ENCODE data around the gene ANKRD55. TPM values are rescaled to one million over a fixed set of nuclear protein-coding genes. Genes with fewer than 3 reads are reported as not detected.

The ANKRD55 gene
- total and polyA plus RNA-seq, 2 donors (not counting 1 experiment from before 2014, with no cell fraction given), result not detected

DNA sequence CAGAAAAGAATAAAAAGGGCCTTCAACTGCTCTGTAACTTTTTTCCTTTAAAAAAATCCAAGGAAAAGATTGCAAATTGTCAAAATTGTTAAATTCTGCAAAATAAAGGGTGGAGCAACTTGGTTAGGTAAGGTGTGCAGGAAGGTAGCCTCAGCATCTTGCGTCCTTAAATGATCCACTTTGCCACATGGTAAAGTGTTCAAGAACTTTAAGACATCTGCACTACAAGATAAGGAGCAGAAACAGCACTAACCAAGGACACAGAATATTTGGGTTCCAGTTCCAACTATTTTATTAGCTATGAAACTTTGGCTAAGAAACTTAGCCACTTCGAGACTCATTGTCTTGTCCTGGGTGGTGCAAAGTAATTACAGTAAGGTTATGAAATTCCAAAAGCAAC lies 53.7 kb downstream of the ANKRD55 start:
- Histone ChIP-seq H4K20me1 (ENCODE audit: control insufficient read depth, extremely low read depth, insufficient read depth, low read length) (no peaks in the 10 kb centered on the region), H3K4me1 (ENCODE audit: control insufficient read depth, extremely low read depth, insufficient read depth, low read length) (peaks cover 17% of the 10 kb centered on the region), H3K27ac (ENCODE audit: insufficient read depth, low read length) (no peak overlapping the region), H3K9me3 (ENCODE audit: control insufficient read depth, insufficient read depth, low read depth, low read length) (no peaks in the 10 kb centered on the region), H3K4me3 (replicated peaks in 1 of 4; ENCODE audit: control extremely low read depth in 1 of 4, insufficient read depth in 1 of 4, low read depth in 3 of 4, low read length in 4 of 4) (no peak overlapping the region), H2AFZ (ENCODE audit: low read length) (no peak overlapping the region), H3K4me2 (ENCODE audit: extremely low read depth, insufficient read depth, low read length) (no peak overlapping the region), H3K36me3 (ENCODE audit: control insufficient read depth, insufficient read depth, low read length) (no peaks in the 10 kb centered on the region), H3K9ac (ENCODE audit: insufficient read depth, low read length) (no peak overlapping the region), H3K79me2 (ENCODE audit: control insufficient read depth, insufficient read depth, low read length) (no peaks in the 10 kb centered on the region), H3K27me3 (ENCODE audit: control insufficient read depth, insufficient read depth, low read length) (no peaks in the 10 kb centered on the region)
- no peak for DNase-seq (ENCODE audit: low read depth in 2 of 2)
- TF ChIP-seq, protein P1, sequence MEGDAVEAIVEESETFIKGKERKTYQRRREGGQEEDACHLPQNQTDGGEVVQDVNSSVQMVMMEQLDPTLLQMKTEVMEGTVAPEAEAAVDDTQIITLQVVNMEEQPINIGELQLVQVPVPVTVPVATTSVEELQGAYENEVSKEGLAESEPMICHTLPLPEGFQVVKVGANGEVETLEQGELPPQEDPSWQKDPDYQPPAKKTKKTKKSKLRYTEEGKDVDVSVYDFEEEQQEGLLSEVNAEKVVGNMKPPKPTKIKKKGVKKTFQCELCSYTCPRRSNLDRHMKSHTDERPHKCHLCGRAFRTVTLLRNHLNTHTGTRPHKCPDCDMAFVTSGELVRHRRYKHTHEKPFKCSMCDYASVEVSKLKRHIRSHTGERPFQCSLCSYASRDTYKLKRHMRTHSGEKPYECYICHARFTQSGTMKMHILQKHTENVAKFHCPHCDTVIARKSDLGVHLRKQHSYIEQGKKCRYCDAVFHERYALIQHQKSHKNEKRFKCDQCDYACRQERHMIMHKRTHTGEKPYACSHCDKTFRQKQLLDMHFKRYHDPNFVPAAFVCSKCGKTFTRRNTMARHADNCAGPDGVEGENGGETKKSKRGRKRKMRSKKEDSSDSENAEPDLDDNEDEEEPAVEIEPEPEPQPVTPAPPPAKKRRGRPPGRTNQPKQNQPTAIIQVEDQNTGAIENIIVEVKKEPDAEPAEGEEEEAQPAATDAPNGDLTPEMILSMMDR (conservative IDR thresholded peaks at IDR 0.05 in 1 of 2, IDR thresholded peaks at IDR 0.05 in 1 of 2; ENCODE audit: low read depth in 1 of 2, low read length in 2 of 2), result no peak
- TF ChIP-seq EZH2 (IDR thresholded peaks at IDR 0.05; ENCODE audit: low read length, missing control alignments), result no peak

DNA sequence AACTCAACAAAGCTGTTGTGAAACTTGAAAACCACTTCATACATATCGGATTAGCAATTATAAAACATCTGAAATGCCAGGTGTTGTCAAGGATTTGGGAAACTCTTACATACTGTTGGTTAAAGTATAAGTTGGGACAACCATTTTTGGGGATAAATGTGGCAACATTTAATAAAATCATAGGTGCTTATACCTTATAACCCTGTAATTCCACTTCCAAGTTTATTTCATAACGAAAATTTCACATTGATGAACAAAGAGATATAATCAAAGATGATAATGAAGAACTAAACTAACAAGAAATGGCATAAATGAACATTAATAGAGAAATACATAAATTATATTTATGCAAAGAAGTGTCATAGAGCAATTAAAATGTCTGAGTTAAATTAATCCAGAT lies 54.3 kb downstream of the ANKRD55 start:
- Histone ChIP-seq H3K36me3 (ENCODE audit: control insufficient read depth, insufficient read depth, low read length) (no peaks in the 10 kb centered on the region), H3K9me3 (ENCODE audit: control insufficient read depth, insufficient read depth, low read depth, low read length) (no peaks in the 10 kb centered on the region), H3K9ac (ENCODE audit: insufficient read depth, low read length) (no peak overlapping the region), H4K20me1 (ENCODE audit: control insufficient read depth, extremely low read depth, insufficient read depth, low read length) (no peaks in the 10 kb centered on the region), H3K27me3 (ENCODE audit: control insufficient read depth, insufficient read depth, low read length) (no peaks in the 10 kb centered on the region), H3K27ac (ENCODE audit: insufficient read depth, low read length) (no peak overlapping the region), H3K4me2 (ENCODE audit: extremely low read depth, insufficient read depth, low read length) (no peak overlapping the region), H2AFZ (ENCODE audit: low read length) (no peak overlapping the region), H3K4me3 (replicated peaks in 1 of 4; ENCODE audit: control extremely low read depth in 1 of 4, insufficient read depth in 1 of 4, low read depth in 3 of 4, low read length in 4 of 4) (no peak overlapping the region), H3K4me1 (ENCODE audit: control insufficient read depth, extremely low read depth, insufficient read depth, low read length) (peaks cover 16% of the 10 kb centered on the region), H3K79me2 (ENCODE audit: control insufficient read depth, insufficient read depth, low read length) (no peaks in the 10 kb centered on the region)
- TF ChIP-seq, protein P1 (conservative IDR thresholded peaks at IDR 0.05 in 1 of 2, IDR thresholded peaks at IDR 0.05 in 1 of 2; ENCODE audit: low read depth in 1 of 2, low read length in 2 of 2), result no peak
- TF ChIP-seq EZH2 (IDR thresholded peaks at IDR 0.05; ENCODE audit: low read length, missing control alignments), result no peak
- DNase-seq (ENCODE audit: low read depth in 2 of 2), result no peak

DNA sequence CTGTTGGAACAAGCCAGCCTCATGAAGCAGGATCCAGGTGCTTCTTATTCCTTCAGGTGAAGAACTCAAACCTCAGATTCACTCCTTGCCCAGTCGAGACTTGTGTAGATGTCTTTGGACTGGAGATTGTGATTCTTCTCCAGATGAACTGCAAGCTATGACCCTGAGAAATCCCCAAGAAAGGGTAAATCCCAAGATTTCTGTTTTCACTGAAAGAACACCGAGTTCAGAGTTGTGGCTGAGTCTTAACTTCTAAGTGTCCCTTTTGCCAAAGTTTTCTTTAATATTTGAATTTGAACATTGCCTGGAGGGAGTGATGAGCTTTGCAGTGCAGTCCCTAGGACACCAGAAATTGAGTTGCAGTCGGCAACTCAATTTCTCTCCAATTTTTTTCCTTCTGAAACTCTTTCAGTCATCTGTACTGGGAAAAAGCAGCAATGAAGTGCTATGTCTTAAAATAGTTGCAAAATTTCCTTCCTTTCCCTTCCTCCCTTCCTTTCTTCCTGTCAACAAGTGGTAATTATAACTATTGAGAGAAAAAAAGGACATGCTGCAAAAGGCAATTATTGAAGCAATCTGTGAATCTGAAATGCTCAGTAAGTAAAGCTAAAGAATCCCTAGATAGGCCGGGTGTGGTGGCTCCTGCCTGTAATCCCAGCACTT lies 56.1 kb downstream of the ANKRD55 start:
- Histone ChIP-seq H3K36me3 (ENCODE audit: control insufficient read depth, insufficient read depth, low read length) (no peaks in the 10 kb centered on the region), H3K9ac (ENCODE audit: insufficient read depth, low read length) (no peak overlapping the region), H2AFZ (ENCODE audit: low read length) (no peak overlapping the region), H3K27ac (ENCODE audit: insufficient read depth, low read length) (no peak overlapping the region), H3K27me3 (ENCODE audit: control insufficient read depth, insufficient read depth, low read length) (no peaks in the 10 kb centered on the region), H3K79me2 (ENCODE audit: control insufficient read depth, insufficient read depth, low read length) (no peaks in the 10 kb centered on the region), H3K4me3 (replicated peaks in 1 of 4; ENCODE audit: control extremely low read depth in 1 of 4, insufficient read depth in 1 of 4, low read depth in 3 of 4, low read length in 4 of 4) (no peak overlapping the region), H4K20me1 (ENCODE audit: control insufficient read depth, extremely low read depth, insufficient read depth, low read length) (no peaks in the 10 kb centered on the region), H3K4me1 (ENCODE audit: control insufficient read depth, extremely low read depth, insufficient read depth, low read length) (peaks cover 16% of the 10 kb centered on the region), H3K9me3 (ENCODE audit: control insufficient read depth, insufficient read depth, low read depth, low read length) (no peaks in the 10 kb centered on the region), H3K4me2 (ENCODE audit: extremely low read depth, insufficient read depth, low read length) (peak overlapping the region; percentile 1)
- TF ChIP-seq, protein P1 (conservative IDR thresholded peaks at IDR 0.05 in 1 of 2, IDR thresholded peaks at IDR 0.05 in 1 of 2; ENCODE audit: low read depth in 1 of 2, low read length in 2 of 2), result no peak
- no peak for TF ChIP-seq EZH2 (IDR thresholded peaks at IDR 0.05; ENCODE audit: low read length, missing control alignments)
- no peak for DNase-seq (ENCODE audit: low read depth in 2 of 2)

Measured in fibroblast of lung (primary cell).